Neural cell (in vitro differentiated cells): ENCODE measurements around the gene SUCLG2. TPM values are rescaled to one million over a fixed set of nuclear protein-coding genes. Genes with fewer than 3 reads are reported as not detected.

Experiments used
- H2AFZ ChIP-seq: fragments of 200-600, 300-800 bp; sonication (generic), shearing (Covaris generic); 2 replicates; pipeline ENCODE4 v1.6.0; 2014; ENCODE audit warnings: low read depth, mild to moderate bottlenecking, antibody characterized with exemption, low read length, moderate library complexity
- H3F3A ChIP-seq: fragments of 200-600 bp; shearing (Covaris generic); 2 replicates; pipeline ENCODE4 v1.6.1; 2016; ENCODE audit warnings: mild to moderate bottlenecking, moderate library complexity, mixed read lengths, antibody characterized with exemption, low read length; ENCODE audit not compliant: insufficient read depth, poor library complexity, severe bottlenecking
- H3K27ac ChIP-seq: fragments of 200-600, 300-800 bp; sonication (generic), shearing (Covaris generic); 2 replicates; pipeline ENCODE4 v1.5.1; 2014; ENCODE audit warnings: mild to moderate bottlenecking, low read length, moderate library complexity
- H3K27me3 ChIP-seq: fragments of 300-800, 200-600 bp; sonication (generic), shearing (Covaris generic); 2 replicates; pipeline ENCODE4 v1.6.0; 2014; ENCODE audit warnings: mild to moderate bottlenecking, low read depth, low read length, moderate library complexity; ENCODE audit not compliant: insufficient read depth
- H3K36me3 ChIP-seq: fragments of 300-800, 200-600 bp; sonication (generic), shearing (Covaris generic); 2 replicates; pipeline ENCODE4 v1.5.1; 2014; ENCODE audit warnings: mild to moderate bottlenecking, antibody characterized with exemption, low read length, moderate library complexity; ENCODE audit not compliant: insufficient read depth
- H3K4me2 ChIP-seq: fragments of 300-800, 200-600 bp; sonication (generic), shearing (Covaris generic); 2 replicates; pipeline ENCODE4 v1.6.0; 2014; ENCODE audit warnings: mild to moderate bottlenecking, low read length
- H3K4me3 ChIP-seq: fragments of 300-800, 200-600 bp; sonication (generic), shearing (Covaris generic); 2 replicates; pipeline ENCODE4 v1.5.1; 2014; ENCODE audit warnings: mild to moderate bottlenecking, low read length, moderate library complexity
- H3K79me2 ChIP-seq: fragments of 200-600 bp; shearing (Covaris generic); replicated peaks from 2 replicates; pipeline ENCODE4 v1.6.0; 2014; ENCODE audit warnings: mild to moderate bottlenecking, low read length, moderate library complexity; ENCODE audit not compliant: insufficient read depth
- H3K9ac ChIP-seq: fragments of 300-800, 200-600 bp; sonication (generic), shearing (Covaris generic); 2 replicates; pipeline ENCODE4 v1.6.1; 2016; ENCODE audit warnings: mild to moderate bottlenecking, low read length, mixed read lengths
- H3K9me2 ChIP-seq: fragments of 200-600 bp; shearing (Covaris generic); 2 replicates; pipeline ENCODE4 v1.6.1; 2016; ENCODE audit warnings: mild to moderate bottlenecking, low read length, mixed read lengths; ENCODE audit not compliant: insufficient read depth
- H3K9me3 ChIP-seq: fragments of 200-600, 300-800 bp; sonication (generic), shearing (Covaris generic); 2 replicates; pipeline ENCODE4 v1.6.1; 2016; ENCODE audit warnings: mild to moderate bottlenecking, mixed run types, low read length, moderate library complexity, mixed read lengths
- H4K20me1 ChIP-seq: fragments of 200-600 bp; shearing (Covaris generic); 2 replicates; pipeline ENCODE4 v1.6.1; 2016; ENCODE audit warnings: mild to moderate bottlenecking, mixed run types; ENCODE audit not compliant: insufficient read depth
- CTCF ChIP-seq: fragments of 450-650 bp; IDR thresholded peaks from 2 replicates; pipeline ENCODE4 v1.5.1; 2014; ENCODE audit warnings: antibody characterized with exemption, mild to moderate bottlenecking, moderate library complexity; ENCODE audit not compliant: poor library complexity, severe bottlenecking
- EP300 ChIP-seq: fragments of 450-650 bp; conservative IDR thresholded peaks from 2 replicates; pipeline ENCODE4 v1.6.1; 2014; ENCODE audit warnings: antibody characterized with exemption, mild to moderate bottlenecking, moderate library complexity; ENCODE audit not compliant: poor library complexity, severe bottlenecking
- EZH2 ChIP-seq: fragments of 200-600, 300-800 bp; shearing (Covaris generic), sonication (generic); IDR thresholded peaks from 2 replicates; pipeline ENCODE4 v1.6.1; 2014; ENCODE audit warnings: antibody characterized with exemption, low read length, borderline replicate concordance, mild to moderate bottlenecking; ENCODE audit not compliant: insufficient read depth, poor library complexity, severe bottlenecking
- MXI1 ChIP-seq: fragments of 450-650 bp; conservative IDR thresholded peaks from 2 replicates; pipeline ENCODE4 v1.6.1; 2014; ENCODE audit warnings: antibody characterized with exemption, mild to moderate bottlenecking; ENCODE audit not compliant: poor library complexity, severe bottlenecking
- POLR2AphosphoS5 ChIP-seq: IDR thresholded peaks from 2 replicates; pipeline ENCODE4 v1.6.1; 2012
- RAD21 ChIP-seq: fragments of 450-650 bp; conservative IDR thresholded peaks from 2 replicates; pipeline ENCODE4 v1.6.1; 2014; ENCODE audit warnings: antibody characterized with exemption, mild to moderate bottlenecking, moderate library complexity
- SMC3 ChIP-seq: fragments of 450-650 bp; conservative IDR thresholded peaks from 2 replicates; pipeline ENCODE4 v1.6.1; 2014; ENCODE audit warnings: antibody characterized with exemption, mild to moderate bottlenecking, moderate library complexity; ENCODE audit not compliant: poor library complexity
- TAF1 ChIP-seq: IDR thresholded peaks from 2 replicates; pipeline ENCODE4 v1.6.1; 2012; ENCODE audit warnings: low read depth
- polyA plus RNA-seq: library from polyadenylated mRNA; depleted of rRNA; stranded (reverse); fragments of >200 nt; gene quantifications from 2 replicates; pipeline ENCODE4 v1.2.3, GENCODE V29; 2014
- TF ChIP-seq, protein P1 (sequence below): IDR thresholded peaks from 2 replicates; pipeline ENCODE4 v1.6.1; 2012; ENCODE audit warnings: borderline replicate concordance

Gene SUCLG2
- polyA plus RNA-seq, 1 donor from 2014 or later = 0.15 TPM

- no peaks in the 10 kb centered on the region for H4K20me1 ChIP-seq
- no peaks in the 10 kb centered on the region for H3K79me2 ChIP-seq
- TF ChIP-seq MXI1 = no peak
- no peak for TF ChIP-seq POLR2AphosphoS5
- TF ChIP-seq EZH2 = no peak
- TF ChIP-seq EP300 = no peak
- TF ChIP-seq, protein P1, sequence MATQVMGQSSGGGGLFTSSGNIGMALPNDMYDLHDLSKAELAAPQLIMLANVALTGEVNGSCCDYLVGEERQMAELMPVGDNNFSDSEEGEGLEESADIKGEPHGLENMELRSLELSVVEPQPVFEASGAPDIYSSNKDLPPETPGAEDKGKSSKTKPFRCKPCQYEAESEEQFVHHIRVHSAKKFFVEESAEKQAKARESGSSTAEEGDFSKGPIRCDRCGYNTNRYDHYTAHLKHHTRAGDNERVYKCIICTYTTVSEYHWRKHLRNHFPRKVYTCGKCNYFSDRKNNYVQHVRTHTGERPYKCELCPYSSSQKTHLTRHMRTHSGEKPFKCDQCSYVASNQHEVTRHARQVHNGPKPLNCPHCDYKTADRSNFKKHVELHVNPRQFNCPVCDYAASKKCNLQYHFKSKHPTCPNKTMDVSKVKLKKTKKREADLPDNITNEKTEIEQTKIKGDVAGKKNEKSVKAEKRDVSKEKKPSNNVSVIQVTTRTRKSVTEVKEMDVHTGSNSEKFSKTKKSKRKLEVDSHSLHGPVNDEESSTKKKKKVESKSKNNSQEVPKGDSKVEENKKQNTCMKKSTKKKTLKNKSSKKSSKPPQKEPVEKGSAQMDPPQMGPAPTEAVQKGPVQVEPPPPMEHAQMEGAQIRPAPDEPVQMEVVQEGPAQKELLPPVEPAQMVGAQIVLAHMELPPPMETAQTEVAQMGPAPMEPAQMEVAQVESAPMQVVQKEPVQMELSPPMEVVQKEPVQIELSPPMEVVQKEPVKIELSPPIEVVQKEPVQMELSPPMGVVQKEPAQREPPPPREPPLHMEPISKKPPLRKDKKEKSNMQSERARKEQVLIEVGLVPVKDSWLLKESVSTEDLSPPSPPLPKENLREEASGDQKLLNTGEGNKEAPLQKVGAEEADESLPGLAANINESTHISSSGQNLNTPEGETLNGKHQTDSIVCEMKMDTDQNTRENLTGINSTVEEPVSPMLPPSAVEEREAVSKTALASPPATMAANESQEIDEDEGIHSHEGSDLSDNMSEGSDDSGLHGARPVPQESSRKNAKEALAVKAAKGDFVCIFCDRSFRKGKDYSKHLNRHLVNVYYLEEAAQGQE = no peak
- no peak for TF ChIP-seq SMC3
- no peak for TF ChIP-seq TAF1
- TF ChIP-seq CTCF = no peak
- no peak for TF ChIP-seq RAD21
- no peak overlapping the region for H3K4me2 ChIP-seq
- H3K9ac ChIP-seq = no peak overlapping the region
- H3K4me3 ChIP-seq = no peak overlapping the region
- no peak overlapping the region for H2AFZ ChIP-seq
- H3K27ac ChIP-seq = no peak overlapping the region
- no peaks in the 10 kb centered on the region for H3K9me3 ChIP-seq
- no peaks in the 10 kb centered on the region for H3F3A ChIP-seq
- no peaks in the 10 kb centered on the region for H3K9me2 ChIP-seq
- no peaks in the 10 kb centered on the region for H3K27me3 ChIP-seq
- no peaks in the 10 kb centered on the region for H3K36me3 ChIP-seq
Observed at GRCh38 chr3:67650084-67650483, 4.3 kb downstream of the SUCLG2 start.

DNA sequence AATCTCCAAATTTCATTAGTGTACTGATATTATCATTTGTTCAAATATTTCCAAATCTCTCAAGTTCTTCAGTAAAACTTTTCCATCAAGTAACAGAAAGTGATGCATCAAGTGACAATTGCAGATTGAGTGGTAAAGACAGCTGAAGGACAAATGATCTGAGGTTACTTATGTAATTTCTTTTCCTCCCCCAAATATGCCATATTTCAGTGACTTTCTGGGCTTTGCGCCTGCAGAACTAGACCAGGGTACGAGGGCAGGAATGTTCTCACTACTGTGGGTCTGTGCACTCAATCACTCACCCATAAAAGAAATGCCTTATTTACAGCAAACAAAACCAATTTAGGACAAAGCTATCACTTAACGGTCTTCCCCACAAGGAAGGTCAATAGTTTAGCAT lies 4.7 kb downstream of the SUCLG2 start:
- no peaks in the 10 kb centered on the region for H3F3A ChIP-seq
- no peak overlapping the region for H3K4me2 ChIP-seq
- H4K20me1 ChIP-seq = no peaks in the 10 kb centered on the region
- no peak overlapping the region for H2AFZ ChIP-seq
- no peaks in the 10 kb centered on the region for H3K9me2 ChIP-seq
- H3K27ac ChIP-seq = no peak overlapping the region
- no peaks in the 10 kb centered on the region for H3K9me3 ChIP-seq
- no peaks in the 10 kb centered on the region for H3K79me2 ChIP-seq
- TF ChIP-seq TAF1 (no peak), POLR2AphosphoS5 (no peak), EZH2 (no peak), MXI1 (no peak), RAD21 (no peak), SMC3 (no peak), EP300 (no peak), CTCF (no peak)
- TF ChIP-seq, protein P1 = no peak
- H3K36me3 ChIP-seq = no peaks in the 10 kb centered on the region
- no peak overlapping the region for H3K4me3 ChIP-seq
- no peaks in the 10 kb centered on the region for H3K27me3 ChIP-seq
- H3K9ac ChIP-seq = no peak overlapping the region
